GM10266 (cell line): ENCODE data around the gene GPATCH1.
"Not testable (repeated sequence)": the region's sequence is repeated elsewhere in the genome, so short reads cannot be mapped to it uniquely, and the experiment has no call there.

Experiments used
- DNase-seq: peaks from one replicate; pipeline ENCODE4 v3.0.0; 2012; ENCODE audit errors: extremely low spot score
- TF ChIP-seq, protein P1 (sequence below): IDR thresholded peaks from 2 replicates; pipeline ENCODE4 v1.5.1; 2012; ENCODE audit warnings: mild to moderate bottlenecking, low read depth; ENCODE audit not compliant: control insufficient read depth, insufficient read depth; ENCODE audit errors: missing control alignments

GPATCH1 gene

DNA sequence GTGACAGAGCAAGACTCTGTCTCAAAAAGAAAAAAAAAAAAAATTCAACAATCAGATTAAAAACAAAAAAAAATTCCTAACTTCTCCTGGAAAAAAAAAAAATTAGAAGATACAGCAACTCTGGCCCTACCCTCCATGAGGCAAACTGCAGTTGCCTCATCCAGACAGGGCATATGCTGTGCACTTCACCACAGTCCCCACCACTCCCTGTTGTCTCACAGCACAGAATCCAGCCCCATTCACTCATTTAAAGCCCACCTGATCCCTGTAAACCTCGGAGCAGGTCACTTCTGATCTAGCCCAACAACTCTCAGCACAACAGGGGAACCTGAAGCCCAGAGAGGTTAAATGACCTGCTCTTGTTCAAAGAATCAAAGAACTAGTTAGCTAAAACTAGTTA is 41.2 kb upstream of the GPATCH1 start:
- DNase-seq, result no peak
- TF ChIP-seq, protein P1, sequence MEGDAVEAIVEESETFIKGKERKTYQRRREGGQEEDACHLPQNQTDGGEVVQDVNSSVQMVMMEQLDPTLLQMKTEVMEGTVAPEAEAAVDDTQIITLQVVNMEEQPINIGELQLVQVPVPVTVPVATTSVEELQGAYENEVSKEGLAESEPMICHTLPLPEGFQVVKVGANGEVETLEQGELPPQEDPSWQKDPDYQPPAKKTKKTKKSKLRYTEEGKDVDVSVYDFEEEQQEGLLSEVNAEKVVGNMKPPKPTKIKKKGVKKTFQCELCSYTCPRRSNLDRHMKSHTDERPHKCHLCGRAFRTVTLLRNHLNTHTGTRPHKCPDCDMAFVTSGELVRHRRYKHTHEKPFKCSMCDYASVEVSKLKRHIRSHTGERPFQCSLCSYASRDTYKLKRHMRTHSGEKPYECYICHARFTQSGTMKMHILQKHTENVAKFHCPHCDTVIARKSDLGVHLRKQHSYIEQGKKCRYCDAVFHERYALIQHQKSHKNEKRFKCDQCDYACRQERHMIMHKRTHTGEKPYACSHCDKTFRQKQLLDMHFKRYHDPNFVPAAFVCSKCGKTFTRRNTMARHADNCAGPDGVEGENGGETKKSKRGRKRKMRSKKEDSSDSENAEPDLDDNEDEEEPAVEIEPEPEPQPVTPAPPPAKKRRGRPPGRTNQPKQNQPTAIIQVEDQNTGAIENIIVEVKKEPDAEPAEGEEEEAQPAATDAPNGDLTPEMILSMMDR, result no peak

DNA sequence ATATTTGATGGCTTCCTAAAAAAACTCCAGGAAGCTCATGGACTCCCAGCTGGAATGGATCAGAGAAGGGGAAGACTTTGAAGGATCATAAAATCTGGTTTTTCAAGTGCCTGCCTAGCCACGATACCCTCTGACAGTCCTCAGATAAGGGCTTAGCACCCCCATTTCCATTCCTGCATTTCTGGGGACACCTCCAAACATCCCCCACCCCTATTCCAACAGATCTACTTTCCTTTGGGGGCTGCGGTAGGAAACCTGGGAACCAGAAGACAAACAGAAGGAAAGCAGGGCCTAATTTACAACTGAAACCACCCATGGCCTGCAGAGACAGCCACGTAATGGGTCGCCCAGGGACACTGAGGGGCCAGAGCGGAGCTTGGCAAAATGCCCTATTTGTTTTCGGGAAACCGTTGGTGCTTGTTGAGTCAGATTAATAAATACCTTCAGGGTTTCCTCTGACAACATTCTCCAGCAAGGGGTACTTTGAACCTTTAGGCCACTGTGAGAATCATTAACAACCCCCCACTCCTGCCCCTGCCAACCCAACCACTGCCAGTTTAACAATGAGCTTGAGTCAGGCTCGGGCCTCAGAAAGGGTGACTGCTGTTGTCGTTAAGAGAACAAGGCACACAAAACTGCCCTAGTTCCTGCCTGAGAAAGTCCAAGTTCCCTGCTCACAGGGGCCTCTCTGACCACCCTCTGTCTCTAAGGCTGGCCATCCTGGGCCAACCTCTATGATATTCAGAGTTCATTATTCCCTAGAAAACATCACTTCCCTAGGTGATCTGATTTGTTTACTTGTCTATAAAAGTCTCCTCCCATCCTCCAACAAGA is 39.8 kb upstream of the GPATCH1 start:
- TF ChIP-seq, protein P1, result no peak
- DNase-seq, result no peak

DNA sequence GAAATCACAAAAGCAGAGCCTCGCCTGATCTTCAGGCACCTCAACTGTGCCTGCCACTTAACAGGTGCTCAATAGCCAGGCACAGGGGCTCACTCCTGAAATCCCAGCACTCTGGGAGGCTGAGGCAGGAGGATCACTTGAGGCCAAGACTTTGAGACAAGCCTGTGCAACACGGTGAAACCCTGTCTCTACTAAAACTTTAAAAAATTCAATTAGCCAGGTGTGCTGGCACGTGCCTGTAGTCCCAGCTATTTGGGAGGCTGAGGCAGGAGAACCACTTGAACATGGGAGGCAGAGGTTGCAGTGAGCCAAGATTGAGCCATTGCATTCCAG is 39.2 kb upstream of the GPATCH1 start:
- DNase-seq, result not testable (repeated sequence)

DNA sequence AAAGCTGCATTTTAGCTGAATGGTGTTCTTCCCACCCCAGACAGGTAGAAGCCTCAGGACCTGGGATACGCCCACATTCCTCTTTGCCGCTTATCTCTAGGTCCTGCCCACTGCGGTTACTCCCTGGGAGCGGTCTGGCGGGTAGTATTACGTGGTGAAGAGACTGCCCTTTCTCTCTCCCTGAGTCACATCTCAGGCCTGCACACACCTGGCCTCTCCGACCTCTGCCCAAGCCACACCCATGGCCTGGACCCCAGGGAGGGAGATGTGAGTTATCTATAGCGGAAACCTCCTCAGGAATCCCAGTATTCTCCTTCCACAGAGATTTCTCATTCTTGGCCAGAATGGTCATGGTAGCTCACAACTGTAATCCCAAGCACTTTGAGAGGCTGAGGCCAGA is 33.6 kb upstream of the GPATCH1 start:
- TF ChIP-seq, protein P1, result no peak
- DNase-seq, result no peak

DNA sequence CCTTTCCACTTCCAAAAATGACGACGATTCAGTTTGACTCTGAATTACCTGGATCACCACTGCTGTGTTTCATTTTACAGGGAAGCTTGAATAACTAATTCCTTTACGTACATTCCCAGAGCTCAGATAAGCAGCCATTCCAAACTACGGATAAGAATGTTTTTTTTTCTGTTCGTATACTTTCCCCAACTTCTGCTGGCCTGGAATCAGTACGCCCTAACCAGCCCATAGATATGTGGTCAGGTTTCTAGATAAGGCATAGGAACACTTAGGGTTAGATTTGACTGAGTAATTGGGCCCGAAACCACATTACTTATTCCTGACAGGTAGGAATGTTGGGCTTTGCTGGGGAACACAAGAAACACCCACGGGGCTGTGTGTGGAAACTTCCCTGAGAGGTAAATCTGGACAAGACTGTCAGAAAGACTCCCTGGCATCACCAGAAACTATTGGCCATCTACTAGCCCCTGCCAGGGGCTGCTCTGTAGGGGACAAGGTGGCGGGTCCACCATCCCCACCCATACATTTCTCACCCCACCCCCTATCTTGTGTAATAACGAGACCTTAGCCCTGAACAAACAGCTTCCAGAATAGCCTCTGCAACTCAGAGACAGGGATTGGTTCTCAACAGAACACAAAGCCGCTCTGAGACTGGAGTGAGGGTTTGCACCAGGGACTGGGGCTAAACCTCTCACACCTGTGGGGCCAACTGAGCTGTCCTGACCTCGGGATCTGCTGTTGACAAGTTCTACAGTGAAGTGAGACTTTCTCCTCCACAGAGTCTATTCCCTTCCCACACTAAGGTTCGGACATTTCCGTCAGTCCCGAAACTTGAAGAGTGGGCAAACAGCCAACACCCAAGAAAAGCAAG is 31.9 kb upstream of the GPATCH1 start:
- TF ChIP-seq, protein P1, result no peak
- no peak for DNase-seq

DNA sequence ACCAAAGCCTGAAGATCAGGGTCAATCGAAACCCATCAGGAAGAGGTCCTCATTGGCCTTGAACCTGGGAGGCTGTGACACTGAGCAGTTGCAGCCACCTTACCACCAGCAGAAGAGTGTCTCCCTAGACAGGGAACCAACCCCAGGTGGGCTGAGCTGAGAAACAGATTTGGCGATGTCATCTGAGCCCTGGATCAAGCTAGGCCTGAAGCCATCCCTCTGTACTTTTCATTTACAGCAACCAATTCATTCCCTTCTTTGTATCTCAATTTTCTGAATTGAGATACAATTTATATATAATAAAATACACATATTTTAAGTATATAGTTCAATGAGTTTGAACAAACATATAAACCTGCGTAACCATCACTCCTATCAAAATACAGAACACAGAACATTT is 30.9 kb upstream of the GPATCH1 start:
- TF ChIP-seq, protein P1, result no peak
- DNase-seq, result no peak

DNA sequence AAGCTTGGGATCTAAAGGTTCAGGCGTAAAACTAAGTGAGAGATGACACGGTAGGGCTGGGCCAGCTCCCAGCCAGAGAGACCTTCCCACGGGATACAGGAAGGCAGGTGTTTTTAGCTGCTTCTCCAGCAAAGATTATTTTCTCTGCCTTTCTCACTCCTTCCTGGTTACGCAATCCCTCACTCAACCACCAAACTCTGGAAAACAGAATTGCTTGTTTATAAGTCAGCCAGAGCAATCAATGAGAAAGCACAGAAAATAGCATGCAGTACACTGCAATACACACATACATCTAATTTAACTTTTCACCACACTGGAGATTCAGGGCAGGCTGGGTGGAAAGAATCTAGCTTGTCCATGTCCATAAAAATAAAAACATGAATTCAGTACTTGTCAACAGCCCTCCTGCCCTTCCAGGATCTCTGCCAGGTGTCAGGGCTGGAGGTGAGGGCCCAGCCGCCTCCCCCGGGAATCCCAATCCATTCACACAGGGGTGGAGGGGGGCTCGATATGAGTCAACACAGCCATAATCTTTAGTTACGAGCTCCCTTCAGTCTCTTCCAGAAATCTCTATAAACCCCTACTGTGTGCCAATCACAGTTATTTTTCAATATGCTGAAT is 28.5 kb upstream of the GPATCH1 start:
- DNase-seq, result no peak

More for the DNA sequence above, 28.5 kb upstream of the GPATCH1 start:
- TF ChIP-seq, protein P1, result no peak
